Hippocampal formation (tissue), 2 donors: ENCODE measurements around the gene CLEC20A.

ENCODE experiments used
- DNase-seq, 2 donors: peaks; one replicate each; lab custom pipeline; 2025; lab: John Stamatoyannopoulos, UW

Gene CLEC20A

GRCh38 chr1:178500091-178500770 lies 3.5 kb upstream of the CLEC20A start:
- DNase-seq: no peak

GRCh38 chr1:178498896-178499675 lies 2.3 kb upstream of the CLEC20A start:
- DNase-seq: no peak

- DNase-seq: no peak
Observed at GRCh38 chr1:178497903-178498478, 1.2 kb upstream of the CLEC20A start.

- DNase-seq: no peak
Observed at GRCh38 chr1:178495741-178496409, 889 bp downstream of the CLEC20A start.

- DNase-seq: no peak
Observed at GRCh38 chr1:178495158-178495557, 1.6 kb downstream of the CLEC20A start.

GRCh38 chr1:178494569-178494971 lies 2.2 kb downstream of the CLEC20A start:
- no peak for DNase-seq

- DNase-seq: no peak
Observed at GRCh38 chr1:178493301-178493741, 3.4 kb downstream of the CLEC20A start.

- DNase-seq: no peak
Observed at GRCh38 chr1:178492341-178492740, 4.4 kb downstream of the CLEC20A start.

- DNase-seq: no peak
Observed at GRCh38 chr1:178491721-178492120, 5.0 kb downstream of the CLEC20A start.

GRCh38 chr1:178490967-178491366 lies 5.8 kb downstream of the CLEC20A start:
- DNase-seq: no peak

GRCh38 chr1:178490136-178490535 lies 6.6 kb downstream of the CLEC20A start:
- DNase-seq: no peak

GRCh38 chr1:178489399-178489798 lies 7.4 kb downstream of the CLEC20A start:
- DNase-seq: no peak

GRCh38 chr1:178488393-178488792 lies 8.4 kb downstream of the CLEC20A start:
- DNase-seq: no peak

GRCh38 chr1:178487070-178487615 lies 9.6 kb downstream of the CLEC20A start:
- no peak for DNase-seq

GRCh38 chr1:178486100-178487069 lies 10.4 kb downstream of the CLEC20A start:
- no peak for DNase-seq

GRCh38 chr1:178485541-178485981 lies 11.2 kb downstream of the CLEC20A start:
- no peak for DNase-seq

GRCh38 chr1:178484698-178485225 lies 12.0 kb downstream of the CLEC20A start:
- DNase-seq: no peak

GRCh38 chr1:178483251-178483957 lies 13.4 kb downstream of the CLEC20A start:
- DNase-seq: no peak

- DNase-seq: no peak
Observed at GRCh38 chr1:178477841-178478240, 18.9 kb downstream of the CLEC20A start.

GRCh38 chr1:178477373-178477772 lies 19.4 kb downstream of the CLEC20A start:
- DNase-seq: no peak
